ENCODE results near the gene MBD3L4.
"Not testable (repeated sequence)": the region's sequence is repeated elsewhere in the genome, so short reads cannot be mapped to it uniquely, and the experiment has no call there.

Gene MBD3L4

GRCh38 chr19:7040079-7040478 lies at the start of gene MBD3L4:
TSS of gene MBD3L4 (minus strand) at chr19:7040179. CDS start at chr19:7040144, 35 bp downstream.
- DNase-seq (ENCODE audit: low read depth, low spot score); H3K4me3 ChIP-seq (ENCODE audit: low read depth, low read length); POLR2A ChIA-PET; CTCF ChIA-PET: not testable (repeated sequence)

GRCh38 chr19:7088999-7089398 lies 49.0 kb upstream of the MBD3L4 start:
- no peak for DNase-seq (ENCODE audit: low read depth, low spot score)
- POLR2A ChIA-PET = no interaction called here
- no peak for TF ChIP-seq CTCF (IDR thresholded peaks at IDR 0.05; ENCODE audit: insufficient read depth, low read length, missing control alignments)
- no peak overlapping the region for H3K4me3 ChIP-seq (ENCODE audit: low read depth, low read length)
- CTCF ChIA-PET = no interaction called here

GRCh38 chr19:7083076-7083956 lies 43.3 kb upstream of the MBD3L4 start:
- no peak for DNase-seq (ENCODE audit: low read depth, low spot score)
- no peak overlapping the region for H3K4me3 ChIP-seq (ENCODE audit: low read depth, low read length)
- CTCF ChIA-PET = interaction anchor here (0.8 kb wide), 1 partner anchor 19 kb away, joined by 3 read pairs; no protein-coding TSS in a partner anchor
- POLR2A ChIA-PET = no interaction called here
- TF ChIP-seq CTCF (IDR thresholded peaks at IDR 0.05; ENCODE audit: insufficient read depth, low read length, missing control alignments) = no peak

- no peak for DNase-seq (ENCODE audit: low read depth, low spot score)
- no peak overlapping the region for H3K4me3 ChIP-seq (ENCODE audit: low read depth, low read length)
- no peak for TF ChIP-seq CTCF (IDR thresholded peaks at IDR 0.05; ENCODE audit: insufficient read depth, low read length, missing control alignments)
- ChIA-PET POLR2A (no interaction called here), CTCF (no interaction called here)
Observed at GRCh38 chr19:7078008-7078407, 38.0 kb upstream of the MBD3L4 start.

- no peak for TF ChIP-seq CTCF (IDR thresholded peaks at IDR 0.05; ENCODE audit: insufficient read depth, low read length, missing control alignments)
- CTCF ChIA-PET = no interaction called here
- H3K4me3 ChIP-seq (ENCODE audit: low read depth, low read length) = no peak overlapping the region
- DNase-seq (ENCODE audit: low read depth, low spot score) = no peak
- POLR2A ChIA-PET = no interaction called here
Observed at GRCh38 chr19:7076151-7076550, 36.2 kb upstream of the MBD3L4 start.

GRCh38 chr19:7074705-7075282 lies 34.8 kb upstream of the MBD3L4 start:
- TF ChIP-seq CTCF (IDR thresholded peaks at IDR 0.05; ENCODE audit: insufficient read depth, low read length, missing control alignments) = no peak
- ChIA-PET POLR2A (no interaction called here), CTCF (no interaction called here)
- no peak for DNase-seq (ENCODE audit: low read depth, low spot score)
- H3K4me3 ChIP-seq (ENCODE audit: low read depth, low read length) = no peak overlapping the region

Measured in AG04449 (cell line).